GM21723 (cell line): Measurements from ENCODE around the gene RING1.

Source experiments
- ATAC-seq: cut with Tn5 transposase; IDR thresholded peaks from one replicate; pipeline ENCODE4 v1.9.1; 2021; ENCODE audit warnings: mild to moderate bottlenecking, moderate library complexity; ENCODE audit not compliant: unreplicated experiment

The RING1 gene

DNA sequence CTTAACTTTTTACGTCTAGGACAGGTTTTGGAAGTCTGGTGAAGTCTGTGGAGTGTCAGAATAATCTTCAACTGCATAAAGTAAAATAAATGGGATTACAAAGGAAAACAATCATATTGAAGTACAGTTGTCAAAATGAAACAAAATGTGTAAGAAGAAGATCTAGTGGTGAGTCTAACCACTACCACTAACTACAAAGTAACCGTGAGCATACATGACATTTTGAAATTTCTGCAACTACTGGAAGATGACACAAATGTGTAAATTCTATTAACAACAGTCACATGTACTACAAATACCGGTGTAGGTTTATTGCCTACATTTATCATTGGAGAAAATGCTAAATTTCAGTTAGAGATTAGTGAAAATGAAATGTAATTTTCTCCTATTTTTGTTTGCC is 33.7 kb downstream of the RING1 start:
- no peak for ATAC-seq

GRCh38 chr6:33243476-33243875 is 35.2 kb downstream of the RING1 start:
- ATAC-seq: no peak

GRCh38 chr6:33247977-33248642 is 39.8 kb downstream of the RING1 start:
- ATAC-seq: peak; percentile 41

DNA sequence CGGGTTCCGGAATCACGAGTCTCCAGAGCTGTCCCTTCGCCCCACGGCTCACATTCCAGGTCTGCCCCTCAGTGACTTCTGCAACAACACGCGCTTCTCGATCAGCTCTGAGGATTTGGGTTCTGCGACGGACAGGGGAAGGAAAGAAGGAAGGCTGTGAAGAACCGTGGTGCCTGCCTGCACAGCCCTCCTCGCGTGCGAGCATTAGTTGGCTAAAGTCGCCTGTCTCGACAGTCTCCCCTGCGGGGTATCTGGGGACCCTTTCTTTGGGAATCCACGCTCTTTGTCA is 40.3 kb downstream of the RING1 start:
- ATAC-seq: peak; percentile 4

GRCh38 chr6:33248932-33249731 is 40.8 kb downstream of the RING1 start:
- ATAC-seq: peak; percentile 85

- ATAC-seq: peak; percentile 0
These were observed 41.7 kb downstream of the RING1 start for GRCh38 chr6:33249732-33250630.

DNA sequence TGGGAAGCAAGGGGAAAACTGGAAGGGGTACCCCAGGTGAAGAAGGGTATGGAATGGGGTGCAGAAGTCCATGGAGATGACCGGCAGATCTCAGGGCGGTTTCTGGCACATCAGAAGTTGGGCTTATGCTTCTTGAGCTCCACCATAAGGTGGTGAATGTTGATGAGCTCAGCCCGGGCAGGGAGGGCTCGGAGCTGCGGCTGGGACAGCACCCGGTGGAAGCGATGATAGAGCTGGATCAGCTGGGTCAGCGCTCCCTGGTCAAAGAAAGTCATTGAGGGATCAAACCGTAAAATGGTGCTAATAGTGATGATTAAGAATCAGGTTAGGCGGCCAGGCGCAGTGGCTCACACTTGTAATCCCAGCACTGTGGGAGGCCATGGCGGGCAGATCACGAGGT is 42.4 kb downstream of the RING1 start:
- ATAC-seq: no peak

DNA sequence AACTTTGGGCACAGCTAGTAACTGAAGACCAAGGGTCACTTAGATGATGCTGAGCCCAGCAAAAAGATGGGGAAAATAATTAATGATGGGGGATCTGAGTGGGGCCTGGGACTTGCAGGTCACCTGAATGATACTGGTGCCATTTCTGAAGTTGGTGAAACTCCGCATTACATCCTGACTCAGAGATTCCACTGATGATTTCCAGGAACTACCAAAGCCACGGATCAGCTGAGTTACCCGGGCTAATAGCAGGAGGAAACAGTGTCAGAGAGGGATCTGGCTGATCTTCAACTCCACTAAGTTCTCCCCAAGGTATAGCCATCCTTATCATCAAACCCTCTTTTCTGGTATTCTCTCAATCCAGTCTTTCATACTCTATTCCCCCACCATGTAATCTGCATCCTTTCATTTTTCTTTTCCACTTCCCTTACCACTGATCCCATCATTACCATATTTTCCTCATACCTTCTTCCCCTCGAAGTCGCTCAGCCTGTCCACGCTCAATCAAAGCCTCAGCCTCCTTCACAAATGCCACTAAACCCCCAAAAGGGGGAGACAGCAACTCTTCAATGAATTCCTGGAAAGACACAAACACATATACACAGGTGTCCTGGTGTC is 43.2 kb downstream of the RING1 start:
- no peak for ATAC-seq

DNA sequence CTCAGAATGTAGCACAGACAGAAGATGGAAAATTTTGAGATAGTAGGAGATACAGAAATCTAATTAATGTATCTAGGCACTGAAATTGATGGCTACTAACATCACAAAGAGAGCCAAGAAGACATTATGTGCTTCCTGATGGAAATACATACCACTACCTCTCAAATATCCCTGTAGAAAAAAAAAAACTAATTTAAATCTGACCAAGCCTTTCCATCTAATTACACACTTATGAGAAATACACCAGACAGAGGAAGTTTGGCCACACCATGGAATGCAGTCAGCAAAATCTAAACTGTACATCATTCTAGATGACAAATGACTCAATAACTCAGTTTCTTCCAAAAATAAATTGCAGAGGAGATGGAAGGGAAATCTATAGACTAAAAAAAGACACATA is 44.5 kb downstream of the RING1 start:
- ATAC-seq: no peak

GRCh38 chr6:33254591-33254990 is 46.3 kb downstream of the RING1 start:
- ATAC-seq: no peak

- ATAC-seq: no peak
These were observed 50.7 kb downstream of the RING1 start for GRCh38 chr6:33259032-33259431.
